GM23338 (cell line): Measurements from ENCODE around the gene NR5A2.

ENCODE experiments used
- CREB1 ChIP-seq: fragments of 250-450 bp; sonication (Bioruptor Pico); IDR thresholded peaks from 2 replicates; pipeline ENCODE4 v1.5.0; 2020; ENCODE audit warnings: low read depth, mild to moderate bottlenecking, moderate library complexity
- EZH2 ChIP-seq: fragments of 200-600 bp; sonication (generic); IDR thresholded peaks from one replicate; pipeline ENCODE4 v1.8.0; 2017; ENCODE audit warnings: antibody characterized with exemption, mild to moderate bottlenecking, low read depth; ENCODE audit not compliant: unreplicated experiment
- EZH2phosphoT487 ChIP-seq: fragments of 200-600 bp; sonication (generic); IDR thresholded peaks from one replicate; pipeline ENCODE4 v1.8.1; 2018; ENCODE audit warnings: antibody characterized with exemption; ENCODE audit not compliant: unreplicated experiment
- JUNB ChIP-seq: IDR thresholded peaks from one replicate; pipeline ENCODE4 v1.6.1; 2016; ENCODE audit warnings: antibody characterized with exemption; ENCODE audit not compliant: unreplicated experiment
- POLR2AphosphoS5 ChIP-seq: IDR thresholded peaks from 2 replicates; pipeline ENCODE4 v1.6.1; 2016; ENCODE audit warnings: antibody characterized with exemption, low read depth
- TF ChIP-seq, protein P1 (sequence below), 2 experiments: fragments of 200-600 bp in 1 of 2; sonication (generic) in 1 of 2; conservative IDR thresholded peaks; 2 replicates each; pipeline versions ENCODE4 v1.5.1 to v1.6.1; 2016 to 2017; ENCODE audit warnings: antibody characterized with exemption in 2 of 2, low read depth in 2 of 2, mild to moderate bottlenecking in 2 of 2, moderate library complexity in 1 of 2
- TF ChIP-seq, protein P2 (sequence below): IDR thresholded peaks from 2 replicates; pipeline ENCODE4 v1.6.1; 2016; ENCODE audit warnings: antibody characterized with exemption
- TF ChIP-seq, protein P3 (sequence below): IDR thresholded peaks from one replicate; pipeline ENCODE4 v1.6.1; 2018; ENCODE audit warnings: antibody characterized with exemption; ENCODE audit not compliant: unreplicated experiment

DNA sequence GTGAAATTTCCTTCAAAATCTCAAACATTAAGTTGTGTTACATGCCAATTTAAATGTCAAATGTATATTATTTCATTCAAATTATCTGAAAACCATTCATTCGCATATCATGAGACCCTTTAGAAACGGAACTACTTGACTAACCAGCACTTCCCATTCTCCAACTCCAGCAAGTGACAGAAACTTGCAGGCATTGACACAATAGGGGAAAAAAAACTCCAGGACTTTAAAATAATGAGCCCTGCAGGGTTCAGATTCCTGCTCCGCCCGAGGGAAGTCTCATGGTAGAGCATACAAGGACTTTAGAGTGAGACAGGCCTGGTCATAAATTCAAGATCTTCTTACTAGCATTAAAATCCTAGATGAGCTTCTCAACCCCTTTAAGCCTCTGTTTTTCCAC, 138.9 kb downstream of the NR5A2 start:
- TF ChIP-seq, protein P1, sequence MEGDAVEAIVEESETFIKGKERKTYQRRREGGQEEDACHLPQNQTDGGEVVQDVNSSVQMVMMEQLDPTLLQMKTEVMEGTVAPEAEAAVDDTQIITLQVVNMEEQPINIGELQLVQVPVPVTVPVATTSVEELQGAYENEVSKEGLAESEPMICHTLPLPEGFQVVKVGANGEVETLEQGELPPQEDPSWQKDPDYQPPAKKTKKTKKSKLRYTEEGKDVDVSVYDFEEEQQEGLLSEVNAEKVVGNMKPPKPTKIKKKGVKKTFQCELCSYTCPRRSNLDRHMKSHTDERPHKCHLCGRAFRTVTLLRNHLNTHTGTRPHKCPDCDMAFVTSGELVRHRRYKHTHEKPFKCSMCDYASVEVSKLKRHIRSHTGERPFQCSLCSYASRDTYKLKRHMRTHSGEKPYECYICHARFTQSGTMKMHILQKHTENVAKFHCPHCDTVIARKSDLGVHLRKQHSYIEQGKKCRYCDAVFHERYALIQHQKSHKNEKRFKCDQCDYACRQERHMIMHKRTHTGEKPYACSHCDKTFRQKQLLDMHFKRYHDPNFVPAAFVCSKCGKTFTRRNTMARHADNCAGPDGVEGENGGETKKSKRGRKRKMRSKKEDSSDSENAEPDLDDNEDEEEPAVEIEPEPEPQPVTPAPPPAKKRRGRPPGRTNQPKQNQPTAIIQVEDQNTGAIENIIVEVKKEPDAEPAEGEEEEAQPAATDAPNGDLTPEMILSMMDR (conservative IDR thresholded peaks at IDR 0.05; ENCODE audit: low read depth in 2 of 2), result no peak
- TF ChIP-seq EZH2 (no peak), POLR2AphosphoS5 (no peak), CREB1 (CRISPR knock-in tag) (no peak), EZH2phosphoT487 (no peak), JUNB (no peak)
- TF ChIP-seq, protein P2, sequence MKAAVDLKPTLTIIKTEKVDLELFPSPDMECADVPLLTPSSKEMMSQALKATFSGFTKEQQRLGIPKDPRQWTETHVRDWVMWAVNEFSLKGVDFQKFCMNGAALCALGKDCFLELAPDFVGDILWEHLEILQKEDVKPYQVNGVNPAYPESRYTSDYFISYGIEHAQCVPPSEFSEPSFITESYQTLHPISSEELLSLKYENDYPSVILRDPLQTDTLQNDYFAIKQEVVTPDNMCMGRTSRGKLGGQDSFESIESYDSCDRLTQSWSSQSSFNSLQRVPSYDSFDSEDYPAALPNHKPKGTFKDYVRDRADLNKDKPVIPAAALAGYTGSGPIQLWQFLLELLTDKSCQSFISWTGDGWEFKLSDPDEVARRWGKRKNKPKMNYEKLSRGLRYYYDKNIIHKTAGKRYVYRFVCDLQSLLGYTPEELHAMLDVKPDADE, result no peak
- TF ChIP-seq, protein P3, sequence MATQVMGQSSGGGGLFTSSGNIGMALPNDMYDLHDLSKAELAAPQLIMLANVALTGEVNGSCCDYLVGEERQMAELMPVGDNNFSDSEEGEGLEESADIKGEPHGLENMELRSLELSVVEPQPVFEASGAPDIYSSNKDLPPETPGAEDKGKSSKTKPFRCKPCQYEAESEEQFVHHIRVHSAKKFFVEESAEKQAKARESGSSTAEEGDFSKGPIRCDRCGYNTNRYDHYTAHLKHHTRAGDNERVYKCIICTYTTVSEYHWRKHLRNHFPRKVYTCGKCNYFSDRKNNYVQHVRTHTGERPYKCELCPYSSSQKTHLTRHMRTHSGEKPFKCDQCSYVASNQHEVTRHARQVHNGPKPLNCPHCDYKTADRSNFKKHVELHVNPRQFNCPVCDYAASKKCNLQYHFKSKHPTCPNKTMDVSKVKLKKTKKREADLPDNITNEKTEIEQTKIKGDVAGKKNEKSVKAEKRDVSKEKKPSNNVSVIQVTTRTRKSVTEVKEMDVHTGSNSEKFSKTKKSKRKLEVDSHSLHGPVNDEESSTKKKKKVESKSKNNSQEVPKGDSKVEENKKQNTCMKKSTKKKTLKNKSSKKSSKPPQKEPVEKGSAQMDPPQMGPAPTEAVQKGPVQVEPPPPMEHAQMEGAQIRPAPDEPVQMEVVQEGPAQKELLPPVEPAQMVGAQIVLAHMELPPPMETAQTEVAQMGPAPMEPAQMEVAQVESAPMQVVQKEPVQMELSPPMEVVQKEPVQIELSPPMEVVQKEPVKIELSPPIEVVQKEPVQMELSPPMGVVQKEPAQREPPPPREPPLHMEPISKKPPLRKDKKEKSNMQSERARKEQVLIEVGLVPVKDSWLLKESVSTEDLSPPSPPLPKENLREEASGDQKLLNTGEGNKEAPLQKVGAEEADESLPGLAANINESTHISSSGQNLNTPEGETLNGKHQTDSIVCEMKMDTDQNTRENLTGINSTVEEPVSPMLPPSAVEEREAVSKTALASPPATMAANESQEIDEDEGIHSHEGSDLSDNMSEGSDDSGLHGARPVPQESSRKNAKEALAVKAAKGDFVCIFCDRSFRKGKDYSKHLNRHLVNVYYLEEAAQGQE, result no peak
